ENCODE measurements around the gene CELA2A.

DNA sequence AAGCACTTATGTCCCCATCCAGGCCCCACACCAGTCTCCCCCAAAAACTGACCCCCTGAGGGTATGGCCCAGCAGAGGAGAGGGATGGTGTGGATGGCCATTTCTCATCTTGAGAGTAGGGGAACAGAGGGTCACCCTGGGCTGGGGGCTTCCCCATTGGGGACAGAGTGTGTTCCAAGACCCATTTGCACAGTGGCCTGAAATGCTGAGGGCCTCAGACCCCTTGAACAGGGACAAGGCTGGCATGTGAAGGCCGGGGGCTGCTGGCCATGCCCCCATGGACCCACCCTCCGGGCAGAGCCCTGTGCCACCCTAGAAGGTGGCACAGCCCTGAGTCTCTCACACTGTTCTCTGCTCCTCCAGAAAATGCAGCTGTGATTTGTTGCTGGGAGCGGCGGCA is 10.3 kb upstream of the CELA2A start:
- TF ChIP-seq YY1 (IDR thresholded peaks at IDR 0.05; ENCODE audit: insufficient read depth, insufficient read length) (no peak), ZNF274 (IDR thresholded peaks at IDR 0.05; ENCODE audit: low read depth, low read length) (no peak), SUZ12 (IDR thresholded peaks at IDR 0.05; ENCODE audit: extremely low read depth, insufficient read depth, insufficient read length) (no peak)
